Stimulated activated CD8-positive, alpha-beta memory T cell treated with anti-CD3 and anti-CD28 coated beads, Interleukin-7, amount 100 ng/mL, for 24 hours (primary cell): Measurements from ENCODE around the gene KRT71.

Source experiments
- DNase-seq: peaks from one replicate; pipeline ENCODE4 v3.0.0-alpha.2; 2020; ENCODE audit warnings: low read depth

The KRT71 gene

GRCh38 chr12:52537101-52537500 lies 15.8 kb downstream of the KRT71 start:
- no peak for DNase-seq

- DNase-seq = no peak
Observed at GRCh38 chr12:52535574-52535973, 17.4 kb downstream of the KRT71 start.

- no peak for DNase-seq
Observed at GRCh38 chr12:52534482-52534881, 18.5 kb downstream of the KRT71 start.

GRCh38 chr12:52533686-52534470 lies 19.1 kb downstream of the KRT71 start:
- no peak for DNase-seq

GRCh38 chr12:52532636-52533035 lies 20.3 kb downstream of the KRT71 start:
- no peak for DNase-seq

GRCh38 chr12:52531566-52532300 lies 21.2 kb downstream of the KRT71 start:
- no peak for DNase-seq

- DNase-seq = no peak
Observed at GRCh38 chr12:52530905-52531304, 22.0 kb downstream of the KRT71 start.

GRCh38 chr12:52530366-52530765 lies 22.6 kb downstream of the KRT71 start:
- DNase-seq = no peak

GRCh38 chr12:52529846-52530245 lies 23.1 kb downstream of the KRT71 start:
- DNase-seq = no peak

GRCh38 chr12:52529417-52529816 lies 23.5 kb downstream of the KRT71 start:
- no peak for DNase-seq

GRCh38 chr12:52528641-52529143 lies 24.3 kb downstream of the KRT71 start:
- DNase-seq = no peak

GRCh38 chr12:52527121-52527800 lies 25.7 kb downstream of the KRT71 start:
- DNase-seq = no peak

GRCh38 chr12:52526511-52526951 lies 26.4 kb downstream of the KRT71 start:
- DNase-seq = no peak

GRCh38 chr12:52525661-52526499 lies 27.1 kb downstream of the KRT71 start:
- DNase-seq = no peak

- DNase-seq = no peak
Observed at GRCh38 chr12:52524898-52525591, 27.9 kb downstream of the KRT71 start.

GRCh38 chr12:52524241-52524897 lies 28.6 kb downstream of the KRT71 start:
- no peak for DNase-seq

- no peak for DNase-seq
Observed at GRCh38 chr12:52523824-52524223, 29.1 kb downstream of the KRT71 start.

- DNase-seq = no peak
Observed at GRCh38 chr12:52522346-52523011, 30.5 kb downstream of the KRT71 start.

GRCh38 chr12:52521568-52522266 lies 31.2 kb downstream of the KRT71 start:
- DNase-seq = no peak
